GM12892 (cell line): ENCODE results near the gene PTPRR.

Source experiments
- DNase-seq: peaks from one replicate; pipeline ENCODE4 v3.0.0; 2011; ENCODE audit not compliant: insufficient read length
- FAIRE-seq: peaks from 2 replicates; lab custom pipeline; 2011; peaks lifted over from hg19 to GRCh38; lab: Jason Lieb, UNC
- POLR2A ChIP-seq: IDR thresholded peaks from 2 replicates; pipeline ENCODE4 v1.6.1; 2011; ENCODE audit warnings: low read depth, low read length, control low read depth
- POLR2AphosphoS5 ChIP-seq: IDR thresholded peaks from 2 replicates; pipeline ENCODE4 v1.6.1; 2011; ENCODE audit warnings: low read depth, low read length, control low read depth
- TAF1 ChIP-seq: IDR thresholded peaks from 2 replicates; pipeline ENCODE4 v1.6.1; 2011; ENCODE audit warnings: low read depth, mild to moderate bottlenecking, control low read depth, low read length, borderline replicate concordance

Gene PTPRR

GRCh38 chr12:70787612-70788011, 132.9 kb downstream of the PTPRR start:
- TF ChIP-seq TAF1 (no peak), POLR2AphosphoS5 (no peak), POLR2A (no peak)
- no peak for FAIRE-seq
- DNase-seq = no peak

- no peak for TF ChIP-seq POLR2AphosphoS5
- TF ChIP-seq TAF1 = no peak
- TF ChIP-seq POLR2A = no peak
- no peak for FAIRE-seq
- no peak for DNase-seq
Observed at GRCh38 chr12:70785896-70786295, 134.6 kb downstream of the PTPRR start.

GRCh38 chr12:70784042-70784668, 136.4 kb downstream of the PTPRR start:
- DNase-seq = no peak
- TF ChIP-seq POLR2A = no peak
- TF ChIP-seq POLR2AphosphoS5 = no peak
- TF ChIP-seq TAF1 = no peak
- no peak for FAIRE-seq

GRCh38 chr12:70783455-70783854, 137.1 kb downstream of the PTPRR start:
- DNase-seq (no peak), FAIRE-seq (no peak)
- TF ChIP-seq TAF1 = no peak
- no peak for TF ChIP-seq POLR2A
- no peak for TF ChIP-seq POLR2AphosphoS5

GRCh38 chr12:70779250-70779649, 141.3 kb downstream of the PTPRR start:
- TF ChIP-seq TAF1 (no peak), POLR2AphosphoS5 (no peak), POLR2A (no peak)
- DNase-seq (no peak), FAIRE-seq (no peak)

- FAIRE-seq (no peak), DNase-seq (no peak)
- TF ChIP-seq POLR2AphosphoS5 = no peak
- no peak for TF ChIP-seq POLR2A
Observed at GRCh38 chr12:70774055-70774454, 146.5 kb downstream of the PTPRR start.

GRCh38 chr12:70772836-70773235, 147.7 kb downstream of the PTPRR start:
- FAIRE-seq (no peak), DNase-seq (no peak)
- TF ChIP-seq POLR2AphosphoS5 (no peak), TAF1 (no peak), POLR2A (no peak)

GRCh38 chr12:70771581-70771980, 149.0 kb downstream of the PTPRR start:
- FAIRE-seq = no peak

GRCh38 chr12:70763666-70764065, 156.9 kb downstream of the PTPRR start:
- DNase-seq (no peak), FAIRE-seq (no peak)
- TF ChIP-seq POLR2AphosphoS5 = no peak
- TF ChIP-seq POLR2A = no peak
- TF ChIP-seq TAF1 = no peak

More at GRCh38 chr12:70771581-70771980, 149.0 kb downstream of the PTPRR start:
- TF ChIP-seq POLR2AphosphoS5 (no peak), TAF1 (no peak), POLR2A (no peak)
- no peak for DNase-seq

GRCh38 chr12:70762000-70762399, 158.5 kb downstream of the PTPRR start:
- DNase-seq = no peak
- TF ChIP-seq POLR2AphosphoS5 (no peak), TAF1 (no peak), POLR2A (no peak)
- no peak for FAIRE-seq

GRCh38 chr12:70759161-70759918, 161.2 kb downstream of the PTPRR start:
- FAIRE-seq = no peak
- TF ChIP-seq TAF1 = no peak
- no peak for TF ChIP-seq POLR2AphosphoS5
- TF ChIP-seq POLR2A = no peak
- no peak for DNase-seq

- TF ChIP-seq TAF1 (no peak), POLR2A (no peak), POLR2AphosphoS5 (no peak)
- peak; percentile 14 for FAIRE-seq
- DNase-seq = no peak
Observed at GRCh38 chr12:70758494-70758845, 162.1 kb downstream of the PTPRR start.
